ENCODE measurements around the gene LDLRAD2. TPM values are rescaled to one million over a fixed set of nuclear protein-coding genes. Genes with fewer than 3 reads are reported as not detected.

LDLRAD2 gene
- total RNA-seq, 1 donor from 2014 or later, result 0.05 TPM

- DNase-seq (ENCODE audit: low spot score), result no peak
- intact Hi-C loops (cut with DNase I), result no loop called here
Measured at GRCh38 chr1:21837476-21837875, 25.4 kb downstream of the LDLRAD2 start.

- intact Hi-C loops (cut with DNase I), result no loop called here
- DNase-seq (ENCODE audit: low spot score), result no peak
Measured at GRCh38 chr1:21838359-21839157, 26.5 kb downstream of the LDLRAD2 start.

GRCh38 chr1:21839337-21840037 lies 27.4 kb downstream of the LDLRAD2 start:
- DNase-seq (ENCODE audit: low spot score), result no peak
- intact Hi-C loops (cut with DNase I), result no loop called here

- no peak for DNase-seq (ENCODE audit: low spot score)
- intact Hi-C loops (cut with DNase I), result no loop called here
Measured at GRCh38 chr1:21840981-21841380, 28.9 kb downstream of the LDLRAD2 start.

GRCh38 chr1:21841852-21842466 lies 29.9 kb downstream of the LDLRAD2 start:
- intact Hi-C loops (cut with DNase I), result no loop called here
- DNase-seq (ENCODE audit: low spot score), result no peak

GRCh38 chr1:21842606-21843162 lies 30.6 kb downstream of the LDLRAD2 start:
- intact Hi-C loops (cut with DNase I), result no loop called here
- no peak for DNase-seq (ENCODE audit: low spot score)

- intact Hi-C loops (cut with DNase I), result no loop called here
Measured at GRCh38 chr1:21843208-21843607, 31.1 kb downstream of the LDLRAD2 start.

GRCh38 chr1:21843996-21844395 lies 31.9 kb downstream of the LDLRAD2 start:
- no peak for DNase-seq (ENCODE audit: low spot score)
- intact Hi-C loops (cut with DNase I), result no loop called here

More at GRCh38 chr1:21843208-21843607, 31.1 kb downstream of the LDLRAD2 start:
- DNase-seq (ENCODE audit: low spot score), result no peak

GRCh38 chr1:21845646-21846641 lies 33.9 kb downstream of the LDLRAD2 start:
- intact Hi-C loops (cut with DNase I), result no loop called here
- no peak for DNase-seq (ENCODE audit: low spot score)

- no peak for DNase-seq (ENCODE audit: low spot score)
- intact Hi-C loops (cut with DNase I), result no loop called here
Measured at GRCh38 chr1:21847223-21848205, 35.4 kb downstream of the LDLRAD2 start.

- DNase-seq (ENCODE audit: low spot score), result no peak
- intact Hi-C loops (cut with DNase I), result no loop called here
Measured at GRCh38 chr1:21848524-21849174, 36.6 kb downstream of the LDLRAD2 start.

GRCh38 chr1:21849909-21850576 lies 38.0 kb downstream of the LDLRAD2 start:
- intact Hi-C loops (cut with DNase I), result no loop called here
- no peak for DNase-seq (ENCODE audit: low spot score)

GRCh38 chr1:21851430-21852250 lies 39.6 kb downstream of the LDLRAD2 start:
- intact Hi-C loops (cut with DNase I), result no loop called here
- peak; percentile 71 for DNase-seq (ENCODE audit: low spot score)

- DNase-seq (ENCODE audit: low spot score), result peak; percentile 60
- intact Hi-C loops (cut with DNase I), result no loop called here
Measured at GRCh38 chr1:21852282-21853130, 40.4 kb downstream of the LDLRAD2 start.

GRCh38 chr1:21853131-21853427 lies 41.0 kb downstream of the LDLRAD2 start:
- intact Hi-C loops (cut with DNase I), result no loop called here
- no peak for DNase-seq (ENCODE audit: low spot score)
